ENCODE measurements around the gene KIF21A.

KIF21A gene

GRCh38 chr12:39354955-39355354 lies 88.0 kb downstream of the KIF21A start:
- no peak for TF ChIP-seq CTCF (IDR thresholded peaks at IDR 0.05; ENCODE audit: low read depth, low read length, missing control alignments)
- H3K4me3 ChIP-seq (ENCODE audit: low read depth, low read length): no peak overlapping the region
- DNase-seq (ENCODE audit: low read depth): no peak

GRCh38 chr12:39352471-39353017 lies 90.4 kb downstream of the KIF21A start:
- H3K4me3 ChIP-seq (ENCODE audit: low read depth, low read length): no peak overlapping the region
- no peak for TF ChIP-seq CTCF (IDR thresholded peaks at IDR 0.05; ENCODE audit: low read depth, low read length, missing control alignments)
- no peak for DNase-seq (ENCODE audit: low read depth)

- no peak for TF ChIP-seq CTCF (IDR thresholded peaks at IDR 0.05; ENCODE audit: low read depth, low read length, missing control alignments)
- no peak for DNase-seq (ENCODE audit: low read depth)
- H3K4me3 ChIP-seq (ENCODE audit: low read depth, low read length): no peak overlapping the region
Measured at GRCh38 chr12:39351153-39351552, 91.8 kb downstream of the KIF21A start.

- TF ChIP-seq CTCF (IDR thresholded peaks at IDR 0.05; ENCODE audit: low read depth, low read length, missing control alignments): no peak
- DNase-seq (ENCODE audit: low read depth): no peak
Measured at GRCh38 chr12:39348941-39349626, 93.8 kb downstream of the KIF21A start.

GRCh38 chr12:39348523-39348922 lies 94.4 kb downstream of the KIF21A start:
- no peak for DNase-seq (ENCODE audit: low read depth)
- TF ChIP-seq CTCF (IDR thresholded peaks at IDR 0.05; ENCODE audit: low read depth, low read length, missing control alignments): no peak
- no peak overlapping the region for H3K4me3 ChIP-seq (ENCODE audit: low read depth, low read length)

More at GRCh38 chr12:39348941-39349626, 93.8 kb downstream of the KIF21A start:
- H3K4me3 ChIP-seq (ENCODE audit: low read depth, low read length): no peak overlapping the region

GRCh38 chr12:39344926-39345325 lies 98.0 kb downstream of the KIF21A start:
- no peak overlapping the region for H3K4me3 ChIP-seq (ENCODE audit: low read depth, low read length)
- no peak for DNase-seq (ENCODE audit: low read depth)
- TF ChIP-seq CTCF (IDR thresholded peaks at IDR 0.05; ENCODE audit: low read depth, low read length, missing control alignments): no peak

- no peak overlapping the region for H3K4me3 ChIP-seq (ENCODE audit: low read depth, low read length)
- TF ChIP-seq CTCF (IDR thresholded peaks at IDR 0.05; ENCODE audit: low read depth, low read length, missing control alignments): no peak
- no peak for DNase-seq (ENCODE audit: low read depth)
Measured at GRCh38 chr12:39343665-39344064, 99.3 kb downstream of the KIF21A start.
